B cell (primary cell): ENCODE results near the gene OR6J1.

Experiments
- CTCF ChIP-seq: fragments of 200-600 bp; IDR thresholded peaks from one replicate; pipeline ENCODE4 v1.8.0; 2022; ENCODE audit warnings: antibody characterized with exemption, mild to moderate bottlenecking
- EZH2 ChIP-seq: IDR thresholded peaks from 2 replicates; pipeline ENCODE4 v1.6.1; 2012; ENCODE audit warnings: borderline replicate concordance, low read depth, mild to moderate bottlenecking, moderate library complexity, low read length; ENCODE audit not compliant: insufficient read depth, poor library complexity, severe bottlenecking

DNA sequence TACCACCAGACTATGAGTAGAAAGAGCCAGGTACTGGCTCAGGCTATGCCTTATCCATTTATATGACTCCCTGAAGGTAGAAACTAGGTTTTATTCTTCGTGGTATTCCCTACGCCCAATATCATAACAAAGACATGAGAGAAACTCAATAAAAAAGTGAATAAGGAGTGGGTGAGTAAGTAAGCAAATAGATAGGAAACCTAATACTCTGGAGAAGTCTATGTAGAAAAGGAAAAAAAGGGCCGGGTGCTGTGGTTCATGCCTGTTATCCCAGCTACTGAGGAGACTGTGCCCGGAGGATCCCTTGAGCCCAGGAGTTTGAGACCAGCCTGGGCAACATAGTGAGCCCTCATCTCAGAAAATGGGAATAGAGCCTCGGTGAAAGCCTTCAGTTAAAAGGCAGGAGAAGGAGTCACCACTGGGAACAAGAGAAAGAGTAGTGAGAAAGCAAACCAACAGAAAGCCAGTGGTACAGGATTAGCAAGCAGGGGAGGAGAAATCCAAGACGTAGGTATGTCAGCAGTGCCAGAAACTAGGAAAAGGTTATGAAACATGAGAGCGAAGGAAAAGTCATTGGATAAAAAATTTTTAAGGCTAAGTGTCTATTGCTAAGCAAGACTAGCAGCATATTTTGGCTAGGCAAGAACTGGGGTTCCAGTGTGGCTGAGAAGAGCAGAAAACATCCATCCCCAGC is 6.0 kb upstream of the OR6J1 start:
- TF ChIP-seq CTCF (no peak), EZH2 (no peak)
